ENCODE measurements around the gene AUTS2. TPM values are rescaled to one million over a fixed set of nuclear protein-coding genes. Genes with fewer than 3 reads are reported as not detected.
A peak's percentile ranks its signal among the peaks of the same experiment; 100 is the strongest.

The AUTS2 gene
- total and polyA plus RNA-seq, 11 donors, result 3.4 to 14.0 (median 7.3) TPM

DNA sequence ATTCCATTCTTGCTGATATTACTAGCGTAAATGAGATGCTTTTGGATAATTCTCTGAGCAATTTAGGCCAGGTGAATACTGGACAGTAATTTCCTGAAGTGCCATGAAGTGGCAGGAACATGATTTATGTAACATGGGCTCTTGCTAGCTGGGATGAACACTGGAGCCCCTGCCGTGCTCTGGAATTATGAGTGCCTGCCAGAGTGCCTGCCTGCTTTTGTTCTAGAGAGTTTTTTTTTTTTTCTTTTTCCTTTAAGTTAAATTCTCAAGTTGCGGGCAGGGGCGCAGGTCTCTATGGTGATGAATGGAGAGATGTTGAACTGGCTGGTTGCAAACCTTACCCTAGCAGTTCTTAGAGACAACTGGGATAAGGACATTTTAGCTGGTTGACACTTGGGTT lies 165.9 kb downstream of the AUTS2 start:
- Histone ChIP-seq H3K27ac (no peak overlapping the region), H3K4me3 (no peak overlapping the region), H3K27me3 (no peaks in the 10 kb centered on the region), H3K9me3 (no peaks in the 10 kb centered on the region), H3K4me1 (peaks cover 0 to 10% (median 5%) of the 10 kb centered on the region in 12 donors), H3K36me3 (no peaks in the 10 kb centered on the region)
- TF ChIP-seq, protein P1, sequence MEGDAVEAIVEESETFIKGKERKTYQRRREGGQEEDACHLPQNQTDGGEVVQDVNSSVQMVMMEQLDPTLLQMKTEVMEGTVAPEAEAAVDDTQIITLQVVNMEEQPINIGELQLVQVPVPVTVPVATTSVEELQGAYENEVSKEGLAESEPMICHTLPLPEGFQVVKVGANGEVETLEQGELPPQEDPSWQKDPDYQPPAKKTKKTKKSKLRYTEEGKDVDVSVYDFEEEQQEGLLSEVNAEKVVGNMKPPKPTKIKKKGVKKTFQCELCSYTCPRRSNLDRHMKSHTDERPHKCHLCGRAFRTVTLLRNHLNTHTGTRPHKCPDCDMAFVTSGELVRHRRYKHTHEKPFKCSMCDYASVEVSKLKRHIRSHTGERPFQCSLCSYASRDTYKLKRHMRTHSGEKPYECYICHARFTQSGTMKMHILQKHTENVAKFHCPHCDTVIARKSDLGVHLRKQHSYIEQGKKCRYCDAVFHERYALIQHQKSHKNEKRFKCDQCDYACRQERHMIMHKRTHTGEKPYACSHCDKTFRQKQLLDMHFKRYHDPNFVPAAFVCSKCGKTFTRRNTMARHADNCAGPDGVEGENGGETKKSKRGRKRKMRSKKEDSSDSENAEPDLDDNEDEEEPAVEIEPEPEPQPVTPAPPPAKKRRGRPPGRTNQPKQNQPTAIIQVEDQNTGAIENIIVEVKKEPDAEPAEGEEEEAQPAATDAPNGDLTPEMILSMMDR (IDR thresholded peaks at IDR 0.05), result no peak
- TF ChIP-seq POLR2A (IDR thresholded peaks at IDR 0.05), result no peak
- 92 to 95% (median 94%) methylated on average over 4 of the region's 4 CpGs for WGBS, 4 donors
- no peak for ATAC-seq
- no peak for DNase-seq
- intact Hi-C loops (cut with DNase I), result no loop called here

DNA sequence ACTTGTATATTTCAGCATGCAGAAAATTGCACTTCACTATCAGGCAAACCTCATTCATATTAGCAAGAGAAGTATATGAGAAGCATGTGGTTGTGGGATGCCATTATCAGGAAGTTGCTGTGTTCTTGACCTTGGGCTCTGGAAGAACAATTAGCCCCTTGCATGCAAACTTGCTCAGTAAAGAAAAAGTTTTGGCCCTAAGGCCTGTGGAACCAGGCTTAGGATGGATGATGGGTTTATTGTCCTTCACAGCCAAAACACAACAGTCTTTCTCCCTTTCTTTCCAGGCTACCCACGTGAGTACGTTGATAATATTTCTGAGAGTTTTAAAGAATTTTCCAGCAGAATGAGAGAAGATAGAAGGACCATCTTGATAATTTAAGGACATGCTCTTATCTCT lies 166.4 kb downstream of the AUTS2 start:
- Histone ChIP-seq H3K36me3 (no peaks in the 10 kb centered on the region), H3K27me3 (no peaks in the 10 kb centered on the region), H3K4me3 (no peak overlapping the region), H3K4me1 (peaks cover 0 to 14% (median 9%) of the 10 kb centered on the region in 12 donors), H3K9me3 (no peaks in the 10 kb centered on the region), H3K27ac (no peak overlapping the region)
- TF ChIP-seq, protein P1 (IDR thresholded peaks at IDR 0.05), result no peak
- no peak for TF ChIP-seq POLR2A (IDR thresholded peaks at IDR 0.05)
- intact Hi-C loops (cut with DNase I), result no loop called here
- WGBS, 4 donors, result 64 to 96% (median 83%) methylated on average over 2 of the region's 2 CpGs
- ATAC-seq (no peak), DNase-seq (no peak)

DNA sequence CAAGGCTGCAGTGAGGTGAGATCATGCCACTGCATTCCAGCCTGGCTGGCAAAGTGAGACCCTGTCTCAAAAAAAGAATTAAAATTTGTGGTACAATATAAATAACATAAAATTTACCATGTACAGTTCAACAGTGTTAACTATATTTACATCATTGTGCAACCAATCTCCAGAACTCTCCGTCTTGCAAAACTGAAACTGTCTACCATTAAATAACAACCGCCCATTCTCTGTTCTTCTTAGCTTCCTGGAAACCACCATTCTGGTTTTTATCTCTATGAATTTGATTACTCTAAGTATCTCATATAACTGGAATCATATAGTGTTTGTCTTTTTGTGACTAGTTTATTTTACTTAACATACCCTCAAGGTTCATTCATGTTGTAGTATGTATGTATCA lies 167.6 kb downstream of the AUTS2 start:
- Histone ChIP-seq H3K9me3 (no peaks in the 10 kb centered on the region), H3K36me3 (no peaks in the 10 kb centered on the region), H3K4me1 (peaks cover 0 to 15% (median 10%) of the 10 kb centered on the region in 12 donors), H3K4me3 (no peak overlapping the region), H3K27me3 (no peaks in the 10 kb centered on the region), H3K27ac (no peak overlapping the region)
- no peak for ATAC-seq
- no peak for DNase-seq
- intact Hi-C loops (cut with DNase I), result no loop called here
- TF ChIP-seq, protein P1 (IDR thresholded peaks at IDR 0.05), result no peak
- no peak for TF ChIP-seq POLR2A (IDR thresholded peaks at IDR 0.05)
- WGBS, 4 donors, result 86 to 96% (median 95%) methylated on average over 2 of the region's 2 CpGs

DNA sequence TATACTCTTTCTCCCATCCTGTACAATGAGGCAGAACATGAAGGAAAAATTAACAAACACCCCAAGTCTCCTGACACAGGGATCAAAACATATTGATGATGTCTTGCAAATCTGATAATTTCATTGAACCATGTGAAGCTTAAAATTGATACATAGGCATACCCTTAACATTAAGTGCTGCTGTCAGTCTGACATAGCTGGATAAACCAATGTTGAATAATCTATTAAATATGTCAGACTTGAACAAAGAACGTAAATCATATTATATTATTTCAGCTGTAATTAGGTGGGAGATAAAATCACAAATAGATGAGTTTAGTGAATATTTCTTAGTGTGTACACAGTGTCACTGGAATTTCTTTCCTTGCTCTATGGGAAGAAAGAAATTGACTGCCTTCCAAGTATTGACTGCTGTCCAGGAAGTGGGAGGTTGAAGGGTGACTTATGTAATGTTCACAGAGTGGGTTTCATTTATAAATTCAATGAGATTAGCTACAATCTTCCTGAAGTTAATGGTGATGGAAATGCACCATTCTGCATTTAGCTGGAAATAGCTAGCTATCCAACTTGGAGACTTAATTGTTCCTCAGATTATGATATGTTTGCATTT lies 170.8 kb downstream of the AUTS2 start:
- no peak for TF ChIP-seq POLR2A (IDR thresholded peaks at IDR 0.05)
- TF ChIP-seq, protein P1 (IDR thresholded peaks at IDR 0.05), result no peak
- 25 to 58% (median 43%) methylated on average over 1 of the region's 1 CpG for WGBS, 4 donors
- H3K4me1 ChIP-seq, result peaks cover 0 to 18% (median 10%) of the 10 kb centered on the region in 12 donors
- no peaks in the 10 kb centered on the region for H3K36me3 ChIP-seq
- ATAC-seq, result peak in 1 of 4 donors; percentile 70
- H3K4me3 ChIP-seq, result no peak overlapping the region
- intact Hi-C loops (cut with DNase I), result no loop called here
- peak overlapping the region in 2 of 12 donors; percentile 14 to 24 for H3K27ac ChIP-seq
- DNase-seq, result no peak
- H3K9me3 ChIP-seq, result peaks cover 0 to 2% (median 0%) of the 10 kb centered on the region in 12 donors
- H3K27me3 ChIP-seq, result no peaks in the 10 kb centered on the region
